Loucy (cell line): ENCODE data around the gene TRAPPC12.

ENCODE experiments used
- H2AFZ ChIP-seq: fragments of 200-600 bp; sonication (generic); 2 replicates; pipeline ENCODE4 v1.6.0; 2016; ENCODE audit warnings: antibody characterized with exemption, mild to moderate bottlenecking, low read length, moderate library complexity
- H3F3A ChIP-seq: fragments of 200-600 bp; 2 replicates; pipeline ENCODE4 v1.6.0; 2016; ENCODE audit warnings: antibody characterized with exemption, low read depth, mild to moderate bottlenecking
- H3K27me3 ChIP-seq: fragments of 200-600 bp; sonication (generic); 2 replicates; pipeline ENCODE4 v1.6.1; 2014; ENCODE audit warnings: low read length, mild to moderate bottlenecking; ENCODE audit not compliant: insufficient read depth, poor library complexity, severe bottlenecking
- H3K36me3 ChIP-seq: fragments of 200-600 bp; sonication (generic); 2 replicates; pipeline ENCODE4 v1.6.1; 2016; ENCODE audit warnings: low read length; ENCODE audit not compliant: insufficient read depth
- H3K4me1 ChIP-seq: fragments of 200-600 bp; sonication (generic); 2 replicates; pipeline ENCODE4 v1.5.1; 2014; ENCODE audit warnings: low read length, mild to moderate bottlenecking; ENCODE audit not compliant: insufficient read depth, poor library complexity, severe bottlenecking
- H3K4me2 ChIP-seq: fragments of 200-600 bp; sonication (generic); 2 replicates; pipeline ENCODE4 v1.6.0; 2014; ENCODE audit warnings: antibody characterized with exemption, low read length, low read depth, mild to moderate bottlenecking; ENCODE audit not compliant: poor library complexity, severe bottlenecking
- H3K4me3 ChIP-seq: fragments of 200-600 bp; sonication (generic); 2 replicates; pipeline ENCODE4 v1.5.1; 2014; ENCODE audit warnings: low read length, mild to moderate bottlenecking, mixed read lengths; ENCODE audit not compliant: poor library complexity, severe bottlenecking
- H3K79me2 ChIP-seq: fragments of 200-600 bp; sonication (generic); 2 replicates; pipeline ENCODE4 v1.6.1; 2014; ENCODE audit warnings: low read length; ENCODE audit not compliant: insufficient read depth
- H3K9ac ChIP-seq: fragments of 200-600 bp; sonication (generic); 2 replicates; pipeline ENCODE4 v1.6.0; 2014; ENCODE audit warnings: mild to moderate bottlenecking, low read depth, low read length, moderate library complexity; ENCODE audit not compliant: poor library complexity, severe bottlenecking
- H3K9me2 ChIP-seq: fragments of 200-600 bp; sonication (generic); replicated peaks from 2 replicates; pipeline ENCODE4 v1.6.1; 2016; ENCODE audit warnings: low read depth, low read length, mixed read lengths
- H3K9me3 ChIP-seq: fragments of 200-600 bp; sonication (generic); 2 replicates; pipeline ENCODE4 v1.6.1; 2014; ENCODE audit warnings: mild to moderate bottlenecking, antibody characterized with exemption, low read length, low read depth; ENCODE audit not compliant: insufficient read depth
- H4K20me1 ChIP-seq: fragments of 200-600 bp; sonication (generic); 2 replicates; pipeline ENCODE4 v1.6.0; 2014; ENCODE audit warnings: antibody characterized with exemption, low read length, mild to moderate bottlenecking; ENCODE audit not compliant: insufficient read depth, poor library complexity, severe bottlenecking
- EZH2phosphoT487 ChIP-seq: fragments of 200-600 bp; IDR thresholded peaks from 2 replicates; pipeline ENCODE4 v1.6.1; 2018; ENCODE audit warnings: antibody characterized with exemption, mild to moderate bottlenecking, moderate library complexity, borderline replicate concordance
- TF ChIP-seq, protein P1 (sequence below): fragments of 200-600 bp; sonication (generic); conservative IDR thresholded peaks from 2 replicates; pipeline ENCODE4 v1.5.1; 2014; ENCODE audit warnings: mild to moderate bottlenecking, antibody characterized with exemption, low read length

The TRAPPC12 gene

DNA sequence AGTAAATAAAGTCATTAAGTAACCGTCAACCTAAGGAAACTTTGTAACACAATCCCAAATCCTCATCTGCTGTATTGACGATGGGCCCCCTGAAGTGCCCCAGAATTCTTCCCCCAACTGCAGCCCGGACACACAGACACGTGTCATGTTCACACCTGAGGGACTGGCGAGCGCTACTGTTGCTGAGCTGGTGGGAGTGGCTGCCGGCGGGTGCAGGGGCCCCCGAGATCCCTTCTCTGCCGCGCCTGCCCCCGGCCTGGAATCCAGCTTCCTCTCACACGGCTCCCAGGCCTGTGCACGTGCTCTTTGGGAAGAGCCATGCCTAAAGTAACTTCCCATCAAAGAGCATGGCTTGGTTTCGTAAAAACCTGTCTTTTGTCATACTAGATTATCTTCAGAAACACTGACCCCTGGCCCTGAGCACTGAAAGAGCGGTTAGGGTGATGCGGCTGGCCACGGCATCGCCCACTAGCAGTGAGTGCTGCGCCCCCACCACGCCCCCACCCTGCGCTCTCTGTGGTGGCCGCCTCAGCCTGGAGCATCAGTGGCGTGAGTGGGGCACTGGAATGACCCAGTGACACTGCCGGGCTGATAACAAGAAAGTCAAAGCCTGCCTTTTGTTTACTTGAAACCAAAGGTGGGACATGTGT is 83.8 kb downstream of the TRAPPC12 start:
- no peaks in the 10 kb centered on the region for H3K27me3 ChIP-seq
- TF ChIP-seq, protein P1, sequence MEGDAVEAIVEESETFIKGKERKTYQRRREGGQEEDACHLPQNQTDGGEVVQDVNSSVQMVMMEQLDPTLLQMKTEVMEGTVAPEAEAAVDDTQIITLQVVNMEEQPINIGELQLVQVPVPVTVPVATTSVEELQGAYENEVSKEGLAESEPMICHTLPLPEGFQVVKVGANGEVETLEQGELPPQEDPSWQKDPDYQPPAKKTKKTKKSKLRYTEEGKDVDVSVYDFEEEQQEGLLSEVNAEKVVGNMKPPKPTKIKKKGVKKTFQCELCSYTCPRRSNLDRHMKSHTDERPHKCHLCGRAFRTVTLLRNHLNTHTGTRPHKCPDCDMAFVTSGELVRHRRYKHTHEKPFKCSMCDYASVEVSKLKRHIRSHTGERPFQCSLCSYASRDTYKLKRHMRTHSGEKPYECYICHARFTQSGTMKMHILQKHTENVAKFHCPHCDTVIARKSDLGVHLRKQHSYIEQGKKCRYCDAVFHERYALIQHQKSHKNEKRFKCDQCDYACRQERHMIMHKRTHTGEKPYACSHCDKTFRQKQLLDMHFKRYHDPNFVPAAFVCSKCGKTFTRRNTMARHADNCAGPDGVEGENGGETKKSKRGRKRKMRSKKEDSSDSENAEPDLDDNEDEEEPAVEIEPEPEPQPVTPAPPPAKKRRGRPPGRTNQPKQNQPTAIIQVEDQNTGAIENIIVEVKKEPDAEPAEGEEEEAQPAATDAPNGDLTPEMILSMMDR: no peak
- no peak for TF ChIP-seq EZH2phosphoT487
- no peaks in the 10 kb centered on the region for H3K79me2 ChIP-seq
- H3K4me2 ChIP-seq: no peak overlapping the region
- H3K4me3 ChIP-seq: no peak overlapping the region
- H3K9ac ChIP-seq: no peak overlapping the region
- H3K9me2 ChIP-seq: no peaks in the 10 kb centered on the region
- no peak overlapping the region for H2AFZ ChIP-seq
- H4K20me1 ChIP-seq: no peaks in the 10 kb centered on the region
- H3F3A ChIP-seq: no peaks in the 10 kb centered on the region
- H3K4me1 ChIP-seq: no peaks in the 10 kb centered on the region
- no peaks in the 10 kb centered on the region for H3K9me3 ChIP-seq
- peaks cover 9% of the 10 kb centered on the region; the same call in 1 of the 2 replicates for H3K36me3 ChIP-seq

DNA sequence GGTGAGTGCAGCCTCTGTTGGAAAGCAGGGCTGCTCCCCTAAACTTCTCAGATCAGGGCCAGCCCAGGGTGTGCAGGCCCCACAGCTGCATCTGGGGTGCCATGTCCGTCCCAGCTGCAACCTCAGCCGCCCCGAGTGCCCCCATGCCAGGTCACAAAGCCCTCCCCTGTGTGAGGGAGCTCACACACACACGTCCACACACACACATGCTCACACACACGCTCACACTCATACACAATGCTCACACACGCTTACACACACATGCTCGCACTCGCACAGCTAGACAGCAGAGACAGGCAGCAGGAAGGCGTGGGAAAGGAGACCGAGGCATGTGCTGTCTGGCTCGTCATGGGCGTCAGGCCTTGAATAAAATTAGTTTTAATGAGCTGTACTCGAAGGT is 84.5 kb downstream of the TRAPPC12 start:
- H3K4me3 ChIP-seq: no peak overlapping the region
- H3K4me2 ChIP-seq: no peak overlapping the region

DNA sequence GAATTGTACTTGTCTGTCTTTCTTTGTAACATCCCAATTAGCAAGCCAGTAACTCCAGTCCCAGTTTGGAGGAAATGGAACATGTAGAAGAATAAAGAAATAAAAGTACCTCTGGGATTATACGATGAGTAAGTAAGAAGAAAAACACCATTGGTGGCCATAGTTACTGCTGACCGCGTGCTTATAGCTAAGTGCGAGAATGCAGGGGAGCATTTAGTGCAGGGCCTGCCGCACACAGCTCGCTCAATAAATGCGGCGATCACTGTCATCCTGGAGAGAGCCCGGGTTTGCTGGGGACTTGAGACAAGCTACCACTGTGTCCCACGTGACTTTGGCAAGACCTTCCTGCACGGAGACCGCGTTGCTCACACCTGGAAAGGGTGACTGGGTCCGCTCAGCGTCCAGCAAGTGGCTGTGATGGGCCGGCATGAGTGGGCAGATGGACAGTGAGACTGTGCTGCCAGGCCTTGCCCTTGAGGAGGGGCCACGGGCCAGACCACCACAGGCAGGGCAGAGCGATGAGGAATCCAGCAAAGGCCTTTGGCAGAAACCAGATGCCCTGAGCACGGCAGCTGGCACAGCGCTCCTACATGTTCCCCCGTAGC is 85.0 kb downstream of the TRAPPC12 start:
- Histone ChIP-seq H3K4me1 (no peaks in the 10 kb centered on the region), H3K9me3 (no peaks in the 10 kb centered on the region), H4K20me1 (no peaks in the 10 kb centered on the region), H3K9me2 (no peaks in the 10 kb centered on the region), H2AFZ (no peak overlapping the region), H3K4me2 (no peak overlapping the region), H3K79me2 (no peaks in the 10 kb centered on the region), H3F3A (no peaks in the 10 kb centered on the region), H3K4me3 (no peak overlapping the region), H3K9ac (no peak overlapping the region), H3K36me3 (peaks cover 4% of the 10 kb centered on the region; the same call in 1 of the 2 replicates), H3K27me3 (no peaks in the 10 kb centered on the region)
- TF ChIP-seq EZH2phosphoT487: no peak
- TF ChIP-seq, protein P1: no peak

More for the DNA sequence above, 84.5 kb downstream of the TRAPPC12 start:
- Histone ChIP-seq H3K27me3 (no peaks in the 10 kb centered on the region), H3K79me2 (no peaks in the 10 kb centered on the region), H3K4me1 (no peaks in the 10 kb centered on the region), H2AFZ (no peak overlapping the region), H3K9me2 (no peaks in the 10 kb centered on the region), H4K20me1 (no peaks in the 10 kb centered on the region), H3F3A (no peaks in the 10 kb centered on the region), H3K9me3 (no peaks in the 10 kb centered on the region), H3K9ac (no peak overlapping the region), H3K36me3 (peaks cover 4% of the 10 kb centered on the region; the same call in 1 of the 2 replicates)
- TF ChIP-seq, protein P1: no peak
- no peak for TF ChIP-seq EZH2phosphoT487
